Osteocyte (in vitro differentiated cells): ENCODE results near the gene PAQR4. TPM values are rescaled to one million over a fixed set of nuclear protein-coding genes. Genes with fewer than 3 reads are reported as not detected.
"Not testable (repeated sequence)": the region's sequence is repeated elsewhere in the genome, so short reads cannot be mapped to it uniquely, and the experiment has no call there.

Experiments
- DNase-seq: peaks from one replicate; pipeline ENCODE4 v3.0.0; 2021; ENCODE audit warnings: mixed read lengths; ENCODE audit not compliant: unreplicated experiment; ENCODE audit errors: extremely low spot score
- H3K27ac Mint-ChIP-seq: one replicate; pipeline ENCODE4 v1.8.0; 2021; ENCODE audit warnings: mild to moderate bottlenecking, mixed read lengths; ENCODE audit not compliant: unreplicated experiment
- H3K27me3 Mint-ChIP-seq: one replicate; pipeline ENCODE4 v1.8.0; 2021; ENCODE audit warnings: mixed read lengths; ENCODE audit not compliant: unreplicated experiment
- H3K36me3 Mint-ChIP-seq: one replicate; pipeline ENCODE4 v1.8.0; 2021; ENCODE audit warnings: mixed read lengths; ENCODE audit not compliant: unreplicated experiment
- H3K4me1 Mint-ChIP-seq: one replicate; pipeline ENCODE4 v1.8.0; 2021; ENCODE audit warnings: mixed read lengths; ENCODE audit not compliant: unreplicated experiment
- H3K4me3 Mint-ChIP-seq: one replicate; pipeline ENCODE4 v1.8.0; 2021; ENCODE audit warnings: mild to moderate bottlenecking, moderate library complexity, mixed read lengths; ENCODE audit not compliant: unreplicated experiment
- H3K9me3 Mint-ChIP-seq: one replicate; pipeline ENCODE4 v1.8.0; 2021; ENCODE audit warnings: mixed read lengths; ENCODE audit not compliant: unreplicated experiment
- total RNA-seq: library from RNA; stranded (reverse); gene quantifications from 2 replicates; pipeline ENCODE4 v1.2.1, GENCODE V29; 2021
- TF ChIP-seq, protein P1 (sequence below): fragments of 200-600 bp; sonication (generic); IDR thresholded peaks from 2 replicates; pipeline ENCODE4 v1.5.0; 2021; ENCODE audit warnings: antibody characterized with exemption, mild to moderate bottlenecking, moderate library complexity

The PAQR4 gene
- total RNA-seq, 1 donor from 2014 or later = 8.4 TPM

DNA sequence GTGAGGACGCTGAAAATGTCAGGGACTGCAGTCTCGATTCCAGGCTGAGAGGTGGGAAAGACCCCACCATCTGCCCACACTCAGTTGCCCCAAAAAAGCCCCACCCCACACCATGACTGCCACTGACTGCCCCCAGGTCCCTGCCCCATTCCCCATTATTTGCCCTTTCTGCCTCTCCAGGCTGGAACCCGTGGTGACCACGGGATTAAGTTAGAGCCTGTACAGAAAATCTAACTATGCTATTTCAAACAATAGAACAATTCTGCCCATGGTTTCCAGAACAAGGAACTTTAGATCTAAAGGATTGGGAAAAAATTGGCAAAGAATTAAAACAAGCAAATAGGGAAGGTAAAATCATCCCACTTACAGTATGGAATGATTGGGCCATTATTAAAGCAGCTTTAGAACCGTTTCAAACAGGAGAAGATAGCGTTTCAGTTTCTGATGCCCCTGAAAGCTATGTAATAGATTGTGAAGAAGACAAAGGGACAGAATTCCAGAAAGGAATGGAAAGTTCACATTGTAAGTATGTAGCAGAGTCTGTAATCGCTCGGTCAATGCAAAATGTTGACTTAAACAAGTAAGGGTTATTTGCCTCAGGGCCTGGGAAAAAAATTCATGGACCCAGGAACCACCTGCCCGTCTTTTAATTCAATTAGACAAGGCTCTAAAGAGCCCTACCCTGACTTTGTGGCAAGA is 43.0 kb upstream of the PAQR4 start:
- Mint-ChIP-seq H3K4me3 (no peak overlapping the region), H3K27me3 (no peaks in the 10 kb centered on the region), H3K4me1 (peaks cover 4% of the 10 kb centered on the region), H3K9me3 (no peaks in the 10 kb centered on the region), H3K36me3 (peaks cover 11% of the 10 kb centered on the region), H3K27ac (no peak overlapping the region)
- TF ChIP-seq, protein P1, sequence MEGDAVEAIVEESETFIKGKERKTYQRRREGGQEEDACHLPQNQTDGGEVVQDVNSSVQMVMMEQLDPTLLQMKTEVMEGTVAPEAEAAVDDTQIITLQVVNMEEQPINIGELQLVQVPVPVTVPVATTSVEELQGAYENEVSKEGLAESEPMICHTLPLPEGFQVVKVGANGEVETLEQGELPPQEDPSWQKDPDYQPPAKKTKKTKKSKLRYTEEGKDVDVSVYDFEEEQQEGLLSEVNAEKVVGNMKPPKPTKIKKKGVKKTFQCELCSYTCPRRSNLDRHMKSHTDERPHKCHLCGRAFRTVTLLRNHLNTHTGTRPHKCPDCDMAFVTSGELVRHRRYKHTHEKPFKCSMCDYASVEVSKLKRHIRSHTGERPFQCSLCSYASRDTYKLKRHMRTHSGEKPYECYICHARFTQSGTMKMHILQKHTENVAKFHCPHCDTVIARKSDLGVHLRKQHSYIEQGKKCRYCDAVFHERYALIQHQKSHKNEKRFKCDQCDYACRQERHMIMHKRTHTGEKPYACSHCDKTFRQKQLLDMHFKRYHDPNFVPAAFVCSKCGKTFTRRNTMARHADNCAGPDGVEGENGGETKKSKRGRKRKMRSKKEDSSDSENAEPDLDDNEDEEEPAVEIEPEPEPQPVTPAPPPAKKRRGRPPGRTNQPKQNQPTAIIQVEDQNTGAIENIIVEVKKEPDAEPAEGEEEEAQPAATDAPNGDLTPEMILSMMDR = no peak
- no peak for DNase-seq

DNA sequence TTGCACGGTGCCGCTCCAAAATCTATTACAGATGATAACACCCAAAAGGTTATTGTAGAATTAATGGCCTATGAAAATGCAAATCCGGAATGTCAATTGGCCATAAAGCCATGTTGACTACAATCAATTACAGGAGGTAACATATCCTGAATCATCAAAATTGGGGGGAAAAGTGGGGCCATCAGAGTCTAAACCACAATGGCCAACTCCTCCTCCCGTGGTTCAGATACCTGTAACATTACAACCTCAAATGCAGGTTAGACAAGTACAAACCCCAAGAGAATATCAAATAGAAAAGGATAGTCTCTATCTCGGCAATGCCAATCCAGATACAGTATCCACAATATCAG is 42.5 kb upstream of the PAQR4 start:
- peak overlapping the region; percentile 27 for H3K4me3 Mint-ChIP-seq
- H3K27me3 Mint-ChIP-seq = no peaks in the 10 kb centered on the region
- H3K36me3 Mint-ChIP-seq = peaks cover 10% of the 10 kb centered on the region
- DNase-seq = no peak
- no peaks in the 10 kb centered on the region for H3K9me3 Mint-ChIP-seq
- H3K27ac Mint-ChIP-seq = no peak overlapping the region
- H3K4me1 Mint-ChIP-seq = peaks cover 4% of the 10 kb centered on the region
- TF ChIP-seq, protein P1 = no peak

DNA sequence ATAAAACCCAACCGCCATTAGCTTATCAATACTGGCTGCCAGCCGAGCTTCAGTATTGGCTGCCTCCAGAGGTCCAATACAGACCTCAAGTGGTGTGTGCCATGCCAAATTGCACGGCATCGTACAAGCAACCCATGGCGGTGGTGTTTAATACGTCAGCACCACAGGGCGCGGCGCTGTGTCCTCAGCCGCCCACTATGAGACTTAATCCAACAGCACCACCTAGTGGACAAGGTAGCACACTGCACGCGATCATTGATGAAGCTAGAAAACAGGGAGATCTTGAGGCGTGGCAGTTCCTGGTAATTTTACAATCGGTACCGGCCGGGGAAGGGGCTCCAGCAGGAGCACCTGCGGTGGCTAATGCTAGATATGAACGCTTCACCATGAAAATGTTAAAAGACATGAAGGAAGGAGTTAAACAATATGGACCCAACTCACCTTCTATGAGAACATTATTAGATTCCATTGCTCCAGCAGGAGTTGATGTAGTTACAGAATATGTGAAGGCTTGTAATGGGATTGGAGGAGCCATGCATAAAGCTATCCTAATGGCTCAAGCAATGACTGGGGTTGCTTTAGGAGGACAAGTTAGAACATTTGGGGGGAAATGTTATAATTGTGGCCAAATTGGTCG is 42.0 kb upstream of the PAQR4 start:
- H3K27ac Mint-ChIP-seq = no peak overlapping the region
- H3K4me1 Mint-ChIP-seq = peaks cover 4% of the 10 kb centered on the region
- no peaks in the 10 kb centered on the region for H3K9me3 Mint-ChIP-seq
- DNase-seq = peak; percentile 93
- peaks cover 9% of the 10 kb centered on the region for H3K36me3 Mint-ChIP-seq
- H3K27me3 Mint-ChIP-seq = no peaks in the 10 kb centered on the region
- TF ChIP-seq, protein P1 = peak; percentile 95
- peak overlapping the region; percentile 27 for H3K4me3 Mint-ChIP-seq

DNA sequence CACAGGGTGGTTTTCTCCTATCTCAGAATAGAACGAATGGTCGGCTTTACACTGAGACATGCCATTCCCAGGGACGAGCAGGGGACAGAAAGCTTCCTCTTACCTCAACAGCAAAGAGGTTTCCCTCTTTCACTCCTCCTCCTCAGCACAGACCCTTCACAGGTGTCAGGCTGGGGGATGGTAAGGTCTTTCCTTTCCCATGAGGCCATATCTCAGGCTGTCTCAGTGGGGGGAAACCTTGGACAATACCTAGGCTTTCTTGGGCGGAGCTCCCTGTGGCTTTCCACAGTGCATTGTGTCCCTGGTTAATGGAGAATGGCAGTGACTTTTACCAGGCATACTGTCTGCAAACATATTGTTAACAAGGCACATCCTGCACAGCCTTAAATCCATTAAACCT is 41.0 kb upstream of the PAQR4 start:
- not testable (repeated sequence) for H3K27ac Mint-ChIP-seq, H3K27me3 Mint-ChIP-seq, DNase-seq, H3K9me3 Mint-ChIP-seq, H3K36me3 Mint-ChIP-seq, H3K4me1 Mint-ChIP-seq, H3K4me3 Mint-ChIP-seq

DNA sequence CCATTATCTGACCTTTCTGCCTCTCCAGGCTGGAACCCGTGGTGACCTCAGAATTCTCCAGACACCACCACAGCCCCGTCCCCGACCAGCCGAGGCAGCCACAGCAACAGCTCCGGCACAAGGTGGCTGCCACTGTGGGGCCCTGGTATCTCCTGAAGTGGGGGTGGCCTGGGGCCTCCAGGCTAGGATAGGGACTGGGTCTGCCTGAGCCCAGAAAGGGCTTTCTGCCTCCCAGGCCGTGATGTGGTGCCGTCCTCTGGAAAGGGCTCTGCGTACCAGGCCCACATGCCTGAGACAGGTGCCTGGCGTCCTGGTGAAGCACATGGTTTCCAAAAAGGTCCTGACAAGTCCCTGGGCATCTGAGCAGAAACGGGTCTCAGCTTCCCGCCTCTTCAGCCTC is 40.4 kb upstream of the PAQR4 start:
- Mint-ChIP-seq H3K27ac (no peak overlapping the region), H3K9me3 (no peaks in the 10 kb centered on the region), H3K27me3 (no peaks in the 10 kb centered on the region), H3K4me1 (peaks cover 4% of the 10 kb centered on the region), H3K36me3 (peaks cover 4% of the 10 kb centered on the region), H3K4me3 (no peak overlapping the region)
- TF ChIP-seq, protein P1 = no peak
- no peak for DNase-seq
